Measurements from ENCODE around the gene MORN4.

Gene MORN4

GRCh38 chr10:97572214-97572989 lies 60.9 kb downstream of the MORN4 start, which contains the start of gene ANKRD2:
TSS of gene ANKRD2 (plus strand) at chr10:97572779. CDS start at chr10:97572789, 10 bp downstream.
- DNase-seq, result peak; percentile 34

GRCh38 chr10:97571622-97572021 lies 61.7 kb downstream of the MORN4 start:
- DNase-seq, result no peak

GRCh38 chr10:97570789-97571471 lies 62.4 kb downstream of the MORN4 start:
- no peak for DNase-seq

DNA sequence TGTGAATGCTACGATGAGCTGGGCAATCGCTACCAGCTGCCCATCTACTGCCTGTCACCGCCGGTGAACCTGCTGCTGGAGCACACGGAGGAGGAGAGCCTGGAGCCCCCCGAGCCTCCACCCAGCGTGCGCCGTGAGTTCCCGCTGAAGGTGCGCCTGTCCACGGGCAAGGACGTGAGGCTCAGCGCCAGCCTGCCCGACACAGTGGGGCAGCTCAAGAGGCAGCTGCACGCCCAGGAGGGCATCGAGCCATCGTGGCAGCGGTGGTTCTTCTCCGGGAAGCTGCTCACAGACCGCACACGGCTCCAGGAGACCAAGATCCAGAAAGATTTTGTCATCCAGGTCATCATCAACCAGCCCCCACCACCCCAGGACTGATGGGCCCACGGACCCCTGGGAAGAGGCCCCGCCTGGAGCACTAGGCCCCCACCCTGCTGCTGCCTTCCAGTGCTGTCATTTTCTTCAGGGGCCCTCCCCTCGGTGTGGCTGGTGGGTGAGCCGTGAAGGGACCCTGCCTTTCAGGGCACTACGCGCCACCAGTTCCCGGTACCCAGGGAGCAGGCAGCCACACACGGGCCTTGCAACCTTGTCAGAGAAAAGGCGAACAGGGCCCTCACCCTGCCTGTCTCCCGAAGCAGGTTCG lies 63.0 kb downstream of the MORN4 start:
- DNase-seq, result no peak

GRCh38 chr10:97567891-97568290 lies 65.4 kb downstream of the MORN4 start:
- DNase-seq, result no peak

DNA sequence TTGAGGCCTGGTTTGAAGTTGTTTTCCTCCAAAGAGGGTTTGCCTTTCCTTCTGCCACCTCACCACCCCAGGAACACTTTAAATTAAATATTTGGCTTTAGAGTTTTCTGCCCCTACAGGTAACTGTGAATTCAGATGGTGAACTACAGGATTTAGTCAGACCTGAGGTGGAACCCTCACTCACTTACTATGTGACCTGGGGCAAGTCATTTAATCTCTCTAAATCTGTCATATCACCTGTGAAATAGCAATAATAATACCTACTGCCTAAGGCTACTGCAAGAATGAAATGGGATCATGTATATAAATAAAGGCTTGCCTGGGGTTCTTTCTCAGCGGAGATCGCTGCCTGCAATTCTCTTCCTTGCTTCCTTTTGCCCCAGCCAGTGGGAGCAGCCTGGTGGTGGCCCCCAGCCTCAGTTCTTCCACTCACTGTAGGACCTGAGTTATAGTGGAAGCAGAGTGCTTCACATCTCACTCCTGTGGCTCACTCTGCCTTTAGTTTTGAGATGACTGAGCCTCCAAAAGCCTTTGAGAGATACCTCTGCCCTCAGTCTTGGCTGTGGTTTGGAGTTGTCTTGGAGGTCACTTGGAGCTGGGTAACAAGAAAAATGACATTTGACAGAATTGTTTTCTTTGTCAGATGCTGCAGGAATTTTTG lies 66.8 kb downstream of the MORN4 start:
- DNase-seq, result no peak

GRCh38 chr10:97564776-97565175 lies 68.5 kb downstream of the MORN4 start:
- no peak for DNase-seq

Data from SHP77 treated with DMSO at 0.1 percent for 48 hours (cell line).